HCT116 (cell line): ENCODE data around the gene NTNG2. TPM values are rescaled to one million over a fixed set of nuclear protein-coding genes. Genes with fewer than 3 reads are reported as not detected.

Experiments
- ATAC-seq: fragments of 200-7000 bp; cut with Tn5 transposase; 2 replicates; pipeline ENCODE4 v1.9.1; 2020; ENCODE audit warnings: mild to moderate bottlenecking, moderate library complexity
- BruUV-seq: library from RNA; stranded (reverse); fragments of 400-500 nt; replicated peaks from 2 replicates; lab custom pipeline; 2021; lab: Mats Ljungman, UMichigan
- CTCF ChIA-PET: fragments of 300-600 bp; sonication (Branson Sonifier 250); formaldehyde crosslinking; loops from one replicate; lab custom pipeline; 2021; ENCODE audit warnings: antibody characterized with exemption; lab: Charles Lee
- POLR2A ChIA-PET: fragments of 300-600, 350-600 bp; sonication (Branson Sonifier 250); formaldehyde crosslinking; loops from one replicate; lab custom pipeline; 2021; ENCODE audit warnings: antibody characterized with exemption; lab: Charles Lee
- RAD21 ChIA-PET, 2 experiments: fragments of 300-600 bp; sonication (Branson Sonifier 250); formaldehyde crosslinking; loops; one replicate each; lab custom pipeline; 2023; ENCODE audit warnings: low total read pairs in 2 of 2; ENCODE audit not compliant: uncharacterized antibody in 2 of 2, unreplicated experiment in 2 of 2, low non-redundant PET in 1 of 2; lab: Charles Lee
- DNase-seq: peaks from one replicate; pipeline ENCODE4 v3.0.0-alpha.2; 2010; ENCODE audit warnings: low read depth, low spot score
- H2AFZ ChIP-seq: fragments of 200-600 bp; shearing (Covaris generic), sonication (generic); 2 replicates; pipeline ENCODE4 v1.6.1; 2017; ENCODE audit warnings: low read depth, mixed run types, mixed read lengths, antibody characterized with exemption, low read length; ENCODE audit not compliant: poor library complexity, severe bottlenecking
- H3K27ac ChIP-seq: 2 replicates; pipeline ENCODE4 v1.5.1; 2012; ENCODE audit warnings: low read depth, low read length
- H3K27me3 ChIP-seq: fragments of 200-600 bp; sonication (generic); 2 replicates; pipeline ENCODE4 v1.6.1; 2016; ENCODE audit warnings: mixed run types, low read length, mixed read lengths; ENCODE audit not compliant: insufficient read depth
- H3K36me3 ChIP-seq, 2 experiments: fragments of 200-500 bp in 1 of 2; fragments of 200-600 bp in 1 of 2; sonication (Bioruptor generic) in 1 of 2; sonication (generic) in 1 of 2; 2 replicates each; pipeline versions ENCODE4 v1.5.1 to v1.6.1; 2014 to 2016; ENCODE audit warnings: low read length in 2 of 2, inconsistent platforms in 1 of 2, mixed read lengths in 1 of 2, mixed run types in 1 of 2; ENCODE audit not compliant: insufficient read depth in 2 of 2, control insufficient read depth in 1 of 2
- H3K4me1 ChIP-seq, 2 experiments: fragments of 200-600 bp in 1 of 2; sonication (generic) in 1 of 2; 2 replicates each; pipeline versions ENCODE4 v1.5.1 to v1.6.1; 2012 to 2017; ENCODE audit warnings: low read length in 2 of 2, inconsistent platforms in 1 of 2, mild to moderate bottlenecking in 1 of 2, mixed read lengths in 1 of 2, mixed run types in 1 of 2, moderate library complexity in 1 of 2; ENCODE audit not compliant: insufficient read depth in 2 of 2, control insufficient read depth in 1 of 2
- H3K4me2 ChIP-seq: fragments of 200-600 bp; sonication (generic); 2 replicates; pipeline ENCODE4 v1.6.1; 2017; ENCODE audit warnings: mixed run types, low read length, mixed read lengths
- H3K4me3 ChIP-seq, 2 experiments: fragments of 200-600 bp in 1 of 2; sonication (generic) in 1 of 2; replicated peaks in 1 of 2; 2 replicates each; pipeline ENCODE4 v1.5.1; 2011 to 2016; ENCODE audit warnings: low read length in 2 of 2, control low read depth in 1 of 2, low read depth in 1 of 2, mild to moderate bottlenecking in 1 of 2, mixed read lengths in 1 of 2, mixed run types in 1 of 2
- H3K79me2 ChIP-seq: fragments of 200-600 bp; sonication (generic); 2 replicates; pipeline ENCODE4 v1.6.1; 2017; ENCODE audit warnings: mild to moderate bottlenecking, mixed run types, low read length, moderate library complexity, mixed read lengths; ENCODE audit not compliant: insufficient read depth
- H3K9ac ChIP-seq: fragments of 200-600 bp; sonication (generic); 2 replicates; pipeline ENCODE4 v1.6.1; 2016; ENCODE audit warnings: low read length, mixed read lengths
- H3K9me2 ChIP-seq: fragments of 200-600 bp; sonication (generic), shearing (Covaris generic); 2 replicates; pipeline ENCODE4 v1.6.1; 2017; ENCODE audit warnings: mixed run types, mild to moderate bottlenecking, moderate library complexity; ENCODE audit not compliant: insufficient read depth
- H3K9me3 ChIP-seq, 2 experiments: fragments of 200-500 bp in 1 of 2; fragments of 200-600 bp in 1 of 2; sonication (Bioruptor generic) in 1 of 2; sonication (generic) in 1 of 2; 2 replicates each; pipeline ENCODE4 v1.6.1; 2014 to 2017; ENCODE audit warnings: low read length in 2 of 2, mixed read lengths in 2 of 2, inconsistent platforms in 1 of 2, low read depth in 1 of 2, mild to moderate bottlenecking in 1 of 2, mixed run types in 1 of 2, moderate library complexity in 1 of 2; ENCODE audit not compliant: control insufficient read depth in 1 of 2, insufficient read depth in 1 of 2
- H4K20me1 ChIP-seq: fragments of 200-600 bp; sonication (generic), shearing (Covaris generic); 2 replicates; pipeline ENCODE4 v1.6.1; 2017; ENCODE audit warnings: mixed run types, mild to moderate bottlenecking, moderate library complexity; ENCODE audit not compliant: insufficient read depth
- ATF3 ChIP-seq: IDR thresholded peaks from 2 replicates; pipeline ENCODE4 v1.6.1; 2012
- CEBPB ChIP-seq: IDR thresholded peaks from 2 replicates; pipeline ENCODE4 v1.6.1; 2012; ENCODE audit warnings: low read depth
- EZH2 ChIP-seq: fragments of 200-600 bp; sonication (generic); IDR thresholded peaks from 2 replicates; pipeline ENCODE4 v1.6.1; 2017; ENCODE audit warnings: antibody characterized with exemption, mixed run types
- EZH2phosphoT487 ChIP-seq: fragments of 200-600 bp; IDR thresholded peaks from 2 replicates; pipeline ENCODE4 v1.6.1; 2018; ENCODE audit warnings: antibody characterized with exemption, borderline replicate concordance
- MAX ChIP-seq: IDR thresholded peaks from 2 replicates; pipeline ENCODE4 v1.6.1; 2012
- POLR2A ChIP-seq: IDR thresholded peaks from 2 replicates; pipeline ENCODE4 v1.7.0; 2011; ENCODE audit warnings: borderline replicate concordance; ENCODE audit not compliant: insufficient read depth, insufficient read length; ENCODE audit errors: extremely low read depth
- POLR2AphosphoS5 ChIP-seq: IDR thresholded peaks from 2 replicates; pipeline ENCODE4 v1.6.1; 2011; ENCODE audit warnings: mild to moderate bottlenecking, low read depth, low read length, moderate library complexity
- SIN3A ChIP-seq: IDR thresholded peaks from 2 replicates; pipeline ENCODE4 v1.6.1; 2012; ENCODE audit warnings: low read depth
- SP1 ChIP-seq: IDR thresholded peaks from 2 replicates; pipeline ENCODE4 v1.6.1; 2012; ENCODE audit warnings: low read depth
- YY1 ChIP-seq: IDR thresholded peaks from 2 replicates; pipeline ENCODE4 v1.6.1; 2011; ENCODE audit warnings: low read length, low read depth, moderate library complexity, mild to moderate bottlenecking; ENCODE audit not compliant: insufficient replicate concordance; ENCODE audit errors: extremely low read depth
- ZFX ChIP-seq: fragments of 450-650 bp; IDR thresholded peaks from 2 replicates; pipeline ENCODE4 v1.6.1; 2017
- ZNF274 ChIP-seq: fragments of 200-500 bp; sonication (Bioruptor generic); IDR thresholded peaks from 2 replicates; pipeline ENCODE4 v1.6.1; 2014; ENCODE audit warnings: mild to moderate bottlenecking, low read depth, low read length, inconsistent platforms
- intact Hi-C: fragments of 100-400 bp; cut with micrococcal nuclease; formaldehyde crosslinking; loops from 2 replicates; pipeline ENCODE4 v1.10.0; 2022
- total RNA-seq: library from RNA; stranded (reverse); gene quantifications from one replicate; pipeline ENCODE4 v1.2.1, GENCODE V29; 2021; ENCODE audit not compliant: unreplicated experiment

NTNG2 gene
- total RNA-seq, 1 experiment from 2014 or later: 2.5 TPM

GRCh38 chr9:132234535-132234934 is 72.7 kb downstream of the NTNG2 start:
- ATAC-seq (no peak), DNase-seq (no peak)
- H3K9ac ChIP-seq: no peak overlapping the region
- H3K36me3 ChIP-seq: no peaks in the 10 kb centered on the region
- no peak overlapping the region for H3K4me2 ChIP-seq
- TF ChIP-seq SIN3A (no peak), EZH2 (no peak), MAX (no peak), POLR2AphosphoS5 (no peak), CEBPB (no peak), POLR2A (no peak), ATF3 (no peak), ZFX (no peak), EZH2phosphoT487 (no peak), ZNF274 (no peak), SP1 (no peak)
- H3K27me3 ChIP-seq: no peaks in the 10 kb centered on the region
- no TSS peak for BruUV-seq
- ChIA-PET CTCF (interaction anchor here (0.5 to 7.5 kb wide), 4 partner anchors 18 to 479 kb away, joined by 3 to 154 read pairs (median 4); no protein-coding TSS in a partner anchor), RAD21 (no interaction called here), POLR2A (no interaction called here)
- no peaks in the 10 kb centered on the region for H3K79me2 ChIP-seq
- H3K4me1 ChIP-seq: peaks cover 6 to 14% of the 10 kb centered on the region in 2 experiments
- no peaks in the 10 kb centered on the region for H3K9me3 ChIP-seq
- no peak overlapping the region for H2AFZ ChIP-seq
- H4K20me1 ChIP-seq: no peaks in the 10 kb centered on the region
- H3K4me3 ChIP-seq: no peak overlapping the region
- intact Hi-C loops: no loop called here
- H3K27ac ChIP-seq: no peak overlapping the region
- no peaks in the 10 kb centered on the region for H3K9me2 ChIP-seq

- H3K27me3 ChIP-seq: no peaks in the 10 kb centered on the region
- RAD21 ChIA-PET: no interaction called here
Observed at GRCh38 chr9:132235125-132235524, 73.3 kb downstream of the NTNG2 start.

More at GRCh38 chr9:132235125-132235524, 73.3 kb downstream of the NTNG2 start:
- TF ChIP-seq MAX (no peak), SIN3A (no peak), ZFX (no peak), YY1 (no peak), ZNF274 (no peak)
- intact Hi-C loops: no loop called here
- H3K9me2 ChIP-seq: no peaks in the 10 kb centered on the region
- no peak overlapping the region for H3K4me2 ChIP-seq
- no peaks in the 10 kb centered on the region for H4K20me1 ChIP-seq
- no peak overlapping the region for H3K9ac ChIP-seq
- DNase-seq (no peak), ATAC-seq (no peak)
- H2AFZ ChIP-seq: no peak overlapping the region
- peaks cover 6 to 14% of the 10 kb centered on the region in 2 experiments for H3K4me1 ChIP-seq
- H3K9me3 ChIP-seq: no peaks in the 10 kb centered on the region
- H3K4me3 ChIP-seq: no peak overlapping the region
- no TSS peak for BruUV-seq
- no peaks in the 10 kb centered on the region for H3K79me2 ChIP-seq
- ChIA-PET POLR2A (no interaction called here), CTCF (interaction anchor here (0.5 to 7.5 kb wide), 5 partner anchors 11 to 480 kb away, joined by 3 to 154 read pairs (median 5); no protein-coding TSS in a partner anchor)
- H3K36me3 ChIP-seq: no peaks in the 10 kb centered on the region
- no peak overlapping the region for H3K27ac ChIP-seq
